Mesenchymal stem cell (in vitro differentiated cells and primary cell): ENCODE results near the gene ZFPM1.

ENCODE experiments used
- DNase-seq: peaks from one replicate; pipeline ENCODE4 v3.0.0-alpha.2; 2013
- H2AFZ ChIP-seq: one replicate; pipeline ENCODE4 v1.6.1; 2013; ENCODE audit warnings: low read depth, mild to moderate bottlenecking, control low read depth, inconsistent platforms, low read length, moderate library complexity
- H2AK5ac ChIP-seq: 2 replicates; pipeline ENCODE4 v1.6.1; 2013; ENCODE audit warnings: low read length, moderate library complexity, mild to moderate bottlenecking, inconsistent platforms; ENCODE audit not compliant: severe bottlenecking
- H2BK120ac ChIP-seq: one replicate; pipeline ENCODE4 v1.6.1; 2013; ENCODE audit warnings: low read depth, mild to moderate bottlenecking, inconsistent platforms, low read length, moderate library complexity
- H2BK12ac ChIP-seq, 2 experiments: one replicate each; pipeline ENCODE4 v1.6.1; 2013; ENCODE audit warnings: inconsistent platforms in 2 of 2, low read length in 2 of 2, mild to moderate bottlenecking in 2 of 2, moderate library complexity in 2 of 2, control low read depth in 1 of 2
- H2BK15ac ChIP-seq: one replicate; pipeline ENCODE4 v1.6.1; 2013; ENCODE audit warnings: mild to moderate bottlenecking, low read depth, inconsistent platforms; ENCODE audit not compliant: poor library complexity, severe bottlenecking
- H2BK5ac ChIP-seq: 2 replicates; pipeline ENCODE4 v1.6.1; 2013; ENCODE audit warnings: low read depth, mild to moderate bottlenecking, low read length, control low read depth, inconsistent platforms; ENCODE audit not compliant: poor library complexity, severe bottlenecking
- H3K14ac ChIP-seq, 2 experiments: one replicate each; pipeline ENCODE4 v1.6.1; 2013; ENCODE audit warnings: inconsistent platforms in 2 of 2, low read length in 2 of 2, control low read depth in 1 of 2, mild to moderate bottlenecking in 1 of 2, moderate library complexity in 1 of 2
- H3K18ac ChIP-seq, 2 experiments: one replicate each; pipeline ENCODE4 v1.6.1; 2013; ENCODE audit warnings: inconsistent platforms in 2 of 2, low read length in 2 of 2, control low read depth in 1 of 2, low read depth in 1 of 2, mild to moderate bottlenecking in 1 of 2
- H3K23ac ChIP-seq, 2 experiments: one replicate each; pipeline ENCODE4 v1.6.1; 2013; ENCODE audit warnings: inconsistent platforms in 2 of 2, low read length in 2 of 2, mild to moderate bottlenecking in 2 of 2, moderate library complexity in 2 of 2, control low read depth in 1 of 2
- H3K27ac ChIP-seq: 2 replicates; pipeline ENCODE4 v1.5.1; 2013; ENCODE audit warnings: mild to moderate bottlenecking, moderate library complexity, low read length, control low read depth, inconsistent platforms; ENCODE audit not compliant: poor library complexity, severe bottlenecking
- H3K27me3 ChIP-seq, 2 experiments: 2 replicates each; pipeline versions ENCODE4 v1.6.1 to v1.7.0; 2013; ENCODE audit warnings: low read length in 2 of 2, mild to moderate bottlenecking in 2 of 2, moderate library complexity in 2 of 2, control low read depth in 1 of 2, inconsistent platforms in 1 of 2; ENCODE audit not compliant: control insufficient read depth in 1 of 2, insufficient read depth in 1 of 2
- H3K36me3 ChIP-seq, 2 experiments: 2 replicates each; pipeline versions ENCODE4 v1.6.1 to v1.7.0; 2013; ENCODE audit warnings: low read length in 2 of 2, control low read depth in 1 of 2, inconsistent platforms in 1 of 2, low read depth in 1 of 2, mild to moderate bottlenecking in 1 of 2; ENCODE audit not compliant: insufficient read depth in 2 of 2, control insufficient read depth in 1 of 2
- H3K4ac ChIP-seq, 2 experiments: one replicate each; pipeline ENCODE4 v1.6.1; 2013; ENCODE audit warnings: inconsistent platforms in 2 of 2, low read length in 2 of 2, mild to moderate bottlenecking in 2 of 2, moderate library complexity in 2 of 2, control low read depth in 1 of 2, low read depth in 1 of 2
- H3K4me1 ChIP-seq: 2 replicates; pipeline ENCODE4 v1.6.1; 2013; ENCODE audit warnings: low read depth, low read length, control low read depth; ENCODE audit not compliant: control insufficient read depth, insufficient read depth
- H3K4me2 ChIP-seq: 2 replicates; pipeline ENCODE4 v1.6.1; 2013; ENCODE audit warnings: low read length, mild to moderate bottlenecking, inconsistent platforms; ENCODE audit not compliant: poor library complexity, severe bottlenecking
- H3K4me3 ChIP-seq, 2 experiments: 2 replicates each; pipeline versions ENCODE4 v1.5.1 to v1.7.0; 2013; ENCODE audit warnings: low read length in 2 of 2, mild to moderate bottlenecking in 2 of 2, control low read depth in 1 of 2, low read depth in 1 of 2; ENCODE audit not compliant: insufficient read depth in 1 of 2
- H3K79me1 ChIP-seq: replicated peaks from 2 replicates; pipeline ENCODE4 v1.6.1; 2013; ENCODE audit warnings: mild to moderate bottlenecking, control low read depth, low read length, inconsistent platforms; ENCODE audit not compliant: poor library complexity, severe bottlenecking
- H3K9ac ChIP-seq: 2 replicates; pipeline ENCODE4 v1.7.0; 2013; ENCODE audit warnings: mild to moderate bottlenecking, low read length, moderate library complexity
- H3K9me3 ChIP-seq: 2 replicates; pipeline ENCODE4 v1.7.0; 2013; ENCODE audit warnings: mild to moderate bottlenecking, low read length; ENCODE audit not compliant: control insufficient read depth
- H4K8ac ChIP-seq: one replicate; pipeline ENCODE4 v1.6.1; 2013; ENCODE audit warnings: inconsistent platforms, mild to moderate bottlenecking, low read length, moderate library complexity
- H4K91ac ChIP-seq: one replicate; pipeline ENCODE4 v1.6.1; 2013; ENCODE audit warnings: mild to moderate bottlenecking, low read length, inconsistent platforms
- WGBS: methylation state at CpG from one replicate; pipeline ENCODE4 v1.1.7; 2013; ENCODE audit warnings: mixed read lengths; 5-methylcytosine and 5-hydroxymethylcytosine counted together

ZFPM1 gene

GRCh38 chr16:88473666-88474534, 20.8 kb downstream of the ZFPM1 start:
- H3K18ac ChIP-seq, result no peak overlapping the region
- H4K8ac ChIP-seq, result no peak overlapping the region
- no peaks in the 10 kb centered on the region for H3K9me3 ChIP-seq
- peaks cover 13% of the 10 kb centered on the region for H3K4me1 ChIP-seq
- H3K23ac ChIP-seq, result no peak overlapping the region
- peak overlapping the region in 1 of 2 experiments; percentile 79 for H3K4me3 ChIP-seq
- no peak overlapping the region for H2AFZ ChIP-seq
- no peak overlapping the region for H3K4ac ChIP-seq
- whole genome bisulfite sequencing, result 93% methylated on average over 42 of the region's 43 CpGs
- no peaks in the 10 kb centered on the region for H3K27me3 ChIP-seq
- H3K36me3 ChIP-seq, result peaks cover 0 to 20% of the 10 kb centered on the region in 2 experiments
- peaks cover 28% of the 10 kb centered on the region for H3K79me1 ChIP-seq
- H2BK120ac ChIP-seq, result no peak overlapping the region
- DNase-seq, result no peak
- H4K91ac ChIP-seq, result no peak overlapping the region
- H3K14ac ChIP-seq, result no peak overlapping the region
- H3K4me2 ChIP-seq, result no peak overlapping the region
- H2AK5ac ChIP-seq, result no peak overlapping the region
- peak overlapping the region; percentile 90 for H3K9ac ChIP-seq
- H2BK15ac ChIP-seq, result no peak overlapping the region
- H3K27ac ChIP-seq, result no peak overlapping the region
- H2BK5ac ChIP-seq, result no peak overlapping the region
- no peak overlapping the region for H2BK12ac ChIP-seq

- H3K9me3 ChIP-seq, result no peaks in the 10 kb centered on the region
- H3K4ac ChIP-seq, result no peak overlapping the region
- H3K4me1 ChIP-seq, result peaks cover 13% of the 10 kb centered on the region
- no peak overlapping the region for H2AK5ac ChIP-seq
- H2BK120ac ChIP-seq, result no peak overlapping the region
- H3K14ac ChIP-seq, result no peak overlapping the region
- H4K8ac ChIP-seq, result no peak overlapping the region
- H3K18ac ChIP-seq, result no peak overlapping the region
- no peak for DNase-seq
- H3K36me3 ChIP-seq, result peaks cover 0 to 20% of the 10 kb centered on the region in 2 experiments
- H3K4me3 ChIP-seq, result no peak overlapping the region
- no peak overlapping the region for H2AFZ ChIP-seq
- WGBS, result 98% methylated on average over 12 of the region's 13 CpGs
- H3K27me3 ChIP-seq, result no peaks in the 10 kb centered on the region
- H2BK5ac ChIP-seq, result no peak overlapping the region
- no peak overlapping the region for H2BK15ac ChIP-seq
- H3K9ac ChIP-seq, result no peak overlapping the region
- H3K79me1 ChIP-seq, result peaks cover 27% of the 10 kb centered on the region
- H3K23ac ChIP-seq, result no peak overlapping the region
- H2BK12ac ChIP-seq, result no peak overlapping the region
- H3K4me2 ChIP-seq, result no peak overlapping the region
- H4K91ac ChIP-seq, result no peak overlapping the region
- no peak overlapping the region for H3K27ac ChIP-seq
Measured at GRCh38 chr16:88475037-88475436, 22.0 kb downstream of the ZFPM1 start.

- no peak overlapping the region for H2AFZ ChIP-seq
- H3K9me3 ChIP-seq, result no peaks in the 10 kb centered on the region
- H2AK5ac ChIP-seq, result no peak overlapping the region
- H2BK12ac ChIP-seq, result no peak overlapping the region
- H2BK120ac ChIP-seq, result no peak overlapping the region
- no peak overlapping the region for H3K14ac ChIP-seq
- no peak overlapping the region for H2BK5ac ChIP-seq
- no peak overlapping the region for H3K23ac ChIP-seq
- H3K18ac ChIP-seq, result no peak overlapping the region
- peaks cover 26% of the 10 kb centered on the region for H3K79me1 ChIP-seq
- H3K27ac ChIP-seq, result no peak overlapping the region
- peaks cover 0 to 20% of the 10 kb centered on the region in 2 experiments for H3K36me3 ChIP-seq
- no peak overlapping the region for H3K4me3 ChIP-seq
- peak overlapping the region; percentile 67 for H4K91ac ChIP-seq
- H2BK15ac ChIP-seq, result no peak overlapping the region
- H4K8ac ChIP-seq, result no peak overlapping the region
- H3K4ac ChIP-seq, result no peak overlapping the region
- H3K4me2 ChIP-seq, result no peak overlapping the region
- WGBS, result 90% methylated on average over 14 of the region's 14 CpGs
- peaks cover 16% of the 10 kb centered on the region for H3K4me1 ChIP-seq
- H3K27me3 ChIP-seq, result no peaks in the 10 kb centered on the region
- DNase-seq, result no peak
- H3K9ac ChIP-seq, result no peak overlapping the region
Measured at GRCh38 chr16:88476203-88476602, 23.1 kb downstream of the ZFPM1 start.

GRCh38 chr16:88476817-88477397, 23.8 kb downstream of the ZFPM1 start:
- Histone ChIP-seq H3K9ac (no peak overlapping the region), H2BK12ac (no peak overlapping the region), H3K4me3 (no peak overlapping the region), H3K4me1 (peaks cover 9% of the 10 kb centered on the region), H2BK120ac (no peak overlapping the region), H2AK5ac (no peak overlapping the region), H3K9me3 (no peaks in the 10 kb centered on the region), H3K27me3 (no peaks in the 10 kb centered on the region), H3K27ac (no peak overlapping the region), H3K36me3 (peaks cover 0 to 16% of the 10 kb centered on the region in 2 experiments), H3K14ac (no peak overlapping the region), H4K8ac (no peak overlapping the region), H3K23ac (no peak overlapping the region), H3K18ac (no peak overlapping the region), H3K4ac (no peak overlapping the region), H4K91ac (no peak overlapping the region), H3K4me2 (no peak overlapping the region), H2AFZ (no peak overlapping the region), H3K79me1 (peaks cover 25% of the 10 kb centered on the region), H2BK5ac (no peak overlapping the region), H2BK15ac (no peak overlapping the region)
- WGBS, result 95% methylated on average over 26 of the region's 26 CpGs
- no peak for DNase-seq
